ENCODE results near the gene PRKCA. TPM values are rescaled to one million over a fixed set of nuclear protein-coding genes. Genes with fewer than 3 reads are reported as not detected.
A peak's percentile ranks its signal among the peaks of the same experiment; 100 is the strongest.

The PRKCA gene
- total and polyA plus RNA-seq, 10 of the 15 experiments (the other 5 are each of a cell fraction or from before 2014, with no cell fraction given): 0.11 to 14.6 (median 0.72) TPM

DNA sequence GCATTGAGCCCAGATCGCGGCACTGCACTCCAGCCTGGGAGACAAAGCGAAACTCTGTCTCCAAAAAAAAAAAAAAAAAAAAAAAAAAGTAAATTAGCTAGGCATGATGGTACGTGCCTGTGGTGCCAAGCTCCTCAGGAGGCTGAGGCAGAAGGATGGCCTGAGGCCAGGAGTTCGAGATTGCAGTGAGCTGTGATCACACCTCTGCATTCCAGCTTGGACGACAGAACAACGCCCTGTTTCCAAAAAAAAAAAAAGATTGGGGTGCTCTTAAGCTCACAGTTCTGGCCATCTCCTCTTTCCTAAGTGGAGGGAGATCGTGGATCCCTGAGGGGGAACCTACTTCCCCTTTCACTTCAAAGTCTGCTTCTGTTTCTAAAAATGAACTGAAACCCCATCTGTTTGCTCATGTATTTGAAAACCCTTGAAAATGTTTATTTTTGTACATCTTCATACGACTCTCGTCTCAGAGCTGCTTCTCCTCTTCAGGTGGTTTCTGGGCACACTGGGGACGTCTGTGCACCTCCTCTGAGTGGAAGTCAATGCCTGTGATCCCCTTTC, 138.8 kb downstream of the PRKCA start (continued):
- TF ChIP-seq, protein P1, sequence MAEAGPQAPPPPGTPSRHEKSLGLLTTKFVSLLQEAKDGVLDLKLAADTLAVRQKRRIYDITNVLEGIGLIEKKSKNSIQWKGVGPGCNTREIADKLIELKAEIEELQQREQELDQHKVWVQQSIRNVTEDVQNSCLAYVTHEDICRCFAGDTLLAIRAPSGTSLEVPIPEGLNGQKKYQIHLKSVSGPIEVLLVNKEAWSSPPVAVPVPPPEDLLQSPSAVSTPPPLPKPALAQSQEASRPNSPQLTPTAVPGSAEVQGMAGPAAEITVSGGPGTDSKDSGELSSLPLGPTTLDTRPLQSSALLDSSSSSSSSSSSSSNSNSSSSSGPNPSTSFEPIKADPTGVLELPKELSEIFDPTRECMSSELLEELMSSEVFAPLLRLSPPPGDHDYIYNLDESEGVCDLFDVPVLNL (IDR thresholded peaks at IDR 0.05; ENCODE audit: low read depth, low read length): no peak
- TF ChIP-seq PML (IDR thresholded peaks at IDR 0.05; ENCODE audit: low read length) (no peak), TARDBP (IDR thresholded peaks at IDR 0.05; ENCODE audit: borderline replicate concordance) (no peak), POLR2A (IDR thresholded peaks at IDR 0.05; ENCODE audit: low read depth, low read length) (no peak), TCF3 (IDR thresholded peaks at IDR 0.05; ENCODE audit: borderline replicate concordance, insufficient read depth, low read depth, low read length) (no peak), BMI1 (IDR thresholded peaks at IDR 0.05; ENCODE audit: borderline replicate concordance) (no peak), NFIC (IDR thresholded peaks at IDR 0.05; ENCODE audit: low read depth, low read length) (peak; percentile 43; the same call in 1 of the 2 replicates), CREB1 (IDR thresholded peaks at IDR 0.05; ENCODE audit: low read depth) (no peak), POLR2AphosphoS2 (IDR thresholded peaks at IDR 0.05; ENCODE audit: low read depth, low read length) (no peak), POU2F2 (IDR thresholded peaks at IDR 0.05; ENCODE audit: borderline replicate concordance, low read depth, low read length) (no peak), NFYA (IDR thresholded peaks at IDR 0.05; ENCODE audit: borderline replicate concordance, low read depth, low read length) (no peak), EGR1 (IDR thresholded peaks at IDR 0.05; ENCODE audit: borderline replicate concordance in 1 of 2, low read depth in 2 of 2, low read length in 2 of 2) (no peak), ZNF622 (IDR thresholded peaks at IDR 0.05) (no peak), ZNF24 (IDR thresholded peaks at IDR 0.05) (no peak), BCL11A (IDR thresholded peaks at IDR 0.05; ENCODE audit: low read depth, low read length) (no peak), ZSCAN29 (IDR thresholded peaks at IDR 0.05) (no peak), MYB (IDR thresholded peaks at IDR 0.05; ENCODE audit: borderline replicate concordance, low read depth, low read length) (no peak), NBN (IDR thresholded peaks at IDR 0.05) (0 out of 2 replicates have a peak, but pooled peaks have one; percentile 32), SIX5 (IDR thresholded peaks at IDR 0.05; ENCODE audit: low read depth, low read length, severe bottlenecking) (no peak), BACH1 (IDR thresholded peaks at IDR 0.05; ENCODE audit: borderline replicate concordance) (no peak; the same call in 1 of the 2 replicates), TBL1XR1 (IDR thresholded peaks at IDR 0.05; ENCODE audit: low read depth, low read length) (peak; percentile 41; the same call in 1 of the 2 replicates), NFXL1 (IDR thresholded peaks at IDR 0.05; ENCODE audit: borderline replicate concordance) (no peak), YY1 (IDR thresholded peaks at IDR 0.05; ENCODE audit: low read depth, low read length) (no peak)
- TF ChIP-seq, protein P2, sequence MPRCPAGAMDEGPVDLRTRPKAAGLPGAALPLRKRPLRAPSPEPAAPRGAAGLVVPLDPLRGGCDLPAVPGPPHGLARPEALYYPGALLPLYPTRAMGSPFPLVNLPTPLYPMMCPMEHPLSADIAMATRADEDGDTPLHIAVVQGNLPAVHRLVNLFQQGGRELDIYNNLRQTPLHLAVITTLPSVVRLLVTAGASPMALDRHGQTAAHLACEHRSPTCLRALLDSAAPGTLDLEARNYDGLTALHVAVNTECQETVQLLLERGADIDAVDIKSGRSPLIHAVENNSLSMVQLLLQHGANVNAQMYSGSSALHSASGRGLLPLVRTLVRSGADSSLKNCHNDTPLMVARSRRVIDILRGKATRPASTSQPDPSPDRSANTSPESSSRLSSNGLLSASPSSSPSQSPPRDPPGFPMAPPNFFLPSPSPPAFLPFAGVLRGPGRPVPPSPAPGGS (IDR thresholded peaks at IDR 0.05; ENCODE audit: borderline replicate concordance, insufficient read depth, low read depth, low read length, poor library complexity, severe bottlenecking): no peak
- TF ChIP-seq, protein P3, sequence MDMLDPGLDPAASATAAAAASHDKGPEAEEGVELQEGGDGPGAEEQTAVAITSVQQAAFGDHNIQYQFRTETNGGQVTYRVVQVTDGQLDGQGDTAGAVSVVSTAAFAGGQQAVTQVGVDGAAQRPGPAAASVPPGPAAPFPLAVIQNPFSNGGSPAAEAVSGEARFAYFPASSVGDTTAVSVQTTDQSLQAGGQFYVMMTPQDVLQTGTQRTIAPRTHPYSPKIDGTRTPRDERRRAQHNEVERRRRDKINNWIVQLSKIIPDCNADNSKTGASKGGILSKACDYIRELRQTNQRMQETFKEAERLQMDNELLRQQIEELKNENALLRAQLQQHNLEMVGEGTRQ (IDR thresholded peaks at IDR 0.05; ENCODE audit: borderline replicate concordance, low read depth, low read length): no peak
- TF ChIP-seq, protein P4, sequence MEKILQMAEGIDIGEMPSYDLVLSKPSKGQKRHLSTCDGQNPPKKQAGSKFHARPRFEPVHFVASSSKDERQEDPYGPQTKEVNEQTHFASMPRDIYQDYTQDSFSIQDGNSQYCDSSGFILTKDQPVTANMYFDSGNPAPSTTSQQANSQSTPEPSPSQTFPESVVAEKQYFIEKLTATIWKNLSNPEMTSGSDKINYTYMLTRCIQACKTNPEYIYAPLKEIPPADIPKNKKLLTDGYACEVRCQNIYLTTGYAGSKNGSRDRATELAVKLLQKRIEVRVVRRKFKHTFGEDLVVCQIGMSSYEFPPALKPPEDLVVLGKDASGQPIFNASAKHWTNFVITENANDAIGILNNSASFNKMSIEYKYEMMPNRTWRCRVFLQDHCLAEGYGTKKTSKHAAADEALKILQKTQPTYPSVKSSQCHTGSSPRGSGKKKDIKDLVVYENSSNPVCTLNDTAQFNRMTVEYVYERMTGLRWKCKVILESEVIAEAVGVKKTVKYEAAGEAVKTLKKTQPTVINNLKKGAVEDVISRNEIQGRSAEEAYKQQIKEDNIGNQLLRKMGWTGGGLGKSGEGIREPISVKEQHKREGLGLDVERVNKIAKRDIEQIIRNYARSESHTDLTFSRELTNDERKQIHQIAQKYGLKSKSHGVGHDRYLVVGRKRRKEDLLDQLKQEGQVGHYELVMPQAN (conservative IDR thresholded peaks at IDR 0.05): no peak
- TF ChIP-seq, protein P5, sequence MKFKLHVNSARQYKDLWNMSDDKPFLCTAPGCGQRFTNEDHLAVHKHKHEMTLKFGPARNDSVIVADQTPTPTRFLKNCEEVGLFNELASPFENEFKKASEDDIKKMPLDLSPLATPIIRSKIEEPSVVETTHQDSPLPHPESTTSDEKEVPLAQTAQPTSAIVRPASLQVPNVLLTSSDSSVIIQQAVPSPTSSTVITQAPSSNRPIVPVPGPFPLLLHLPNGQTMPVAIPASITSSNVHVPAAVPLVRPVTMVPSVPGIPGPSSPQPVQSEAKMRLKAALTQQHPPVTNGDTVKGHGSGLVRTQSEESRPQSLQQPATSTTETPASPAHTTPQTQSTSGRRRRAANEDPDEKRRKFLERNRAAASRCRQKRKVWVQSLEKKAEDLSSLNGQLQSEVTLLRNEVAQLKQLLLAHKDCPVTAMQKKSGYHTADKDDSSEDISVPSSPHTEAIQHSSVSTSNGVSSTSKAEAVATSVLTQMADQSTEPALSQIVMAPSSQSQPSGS (IDR thresholded peaks at IDR 0.05; ENCODE audit: low read length): peak; percentile 52

Data from GM12878 (cell line).